ENCODE measurements around the gene CLDN22.

DNA sequence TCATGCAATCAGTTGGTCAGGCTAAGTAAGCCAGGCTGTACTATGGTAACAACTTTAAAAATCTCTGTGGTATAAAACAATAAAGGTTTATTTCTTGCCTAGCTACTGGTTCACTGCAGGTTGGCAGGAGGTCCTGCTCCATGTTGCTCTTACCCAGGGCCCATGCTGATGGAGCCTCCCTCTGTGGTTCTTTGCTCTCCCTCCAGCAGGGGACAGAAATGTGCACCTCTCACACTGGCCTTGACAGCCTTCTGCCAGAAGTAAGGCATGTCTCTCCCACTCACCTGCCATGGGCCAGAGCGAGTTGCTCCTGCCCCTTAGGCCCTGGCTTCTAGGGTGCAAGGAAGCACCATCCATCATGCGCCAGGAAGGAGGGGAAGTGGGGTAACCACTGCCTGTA lies 31.1 kb downstream of the CLDN22 start:
- TF ChIP-seq, protein P1, sequence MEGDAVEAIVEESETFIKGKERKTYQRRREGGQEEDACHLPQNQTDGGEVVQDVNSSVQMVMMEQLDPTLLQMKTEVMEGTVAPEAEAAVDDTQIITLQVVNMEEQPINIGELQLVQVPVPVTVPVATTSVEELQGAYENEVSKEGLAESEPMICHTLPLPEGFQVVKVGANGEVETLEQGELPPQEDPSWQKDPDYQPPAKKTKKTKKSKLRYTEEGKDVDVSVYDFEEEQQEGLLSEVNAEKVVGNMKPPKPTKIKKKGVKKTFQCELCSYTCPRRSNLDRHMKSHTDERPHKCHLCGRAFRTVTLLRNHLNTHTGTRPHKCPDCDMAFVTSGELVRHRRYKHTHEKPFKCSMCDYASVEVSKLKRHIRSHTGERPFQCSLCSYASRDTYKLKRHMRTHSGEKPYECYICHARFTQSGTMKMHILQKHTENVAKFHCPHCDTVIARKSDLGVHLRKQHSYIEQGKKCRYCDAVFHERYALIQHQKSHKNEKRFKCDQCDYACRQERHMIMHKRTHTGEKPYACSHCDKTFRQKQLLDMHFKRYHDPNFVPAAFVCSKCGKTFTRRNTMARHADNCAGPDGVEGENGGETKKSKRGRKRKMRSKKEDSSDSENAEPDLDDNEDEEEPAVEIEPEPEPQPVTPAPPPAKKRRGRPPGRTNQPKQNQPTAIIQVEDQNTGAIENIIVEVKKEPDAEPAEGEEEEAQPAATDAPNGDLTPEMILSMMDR (IDR thresholded peaks at IDR 0.05; ENCODE audit: low read depth, low read length, missing input control): no peak
- TF ChIP-seq JUND (IDR thresholded peaks at IDR 0.05): no peak
- TF ChIP-seq FOXA1 (IDR thresholded peaks at IDR 0.05): no peak

Data from liver (tissue), 3 donors.